Measurements from ENCODE around the gene CGB8.
"Not testable (repeated sequence)": the region's sequence is repeated elsewhere in the genome, so short reads cannot be mapped to it uniquely, and the experiment has no call there.

DNA sequence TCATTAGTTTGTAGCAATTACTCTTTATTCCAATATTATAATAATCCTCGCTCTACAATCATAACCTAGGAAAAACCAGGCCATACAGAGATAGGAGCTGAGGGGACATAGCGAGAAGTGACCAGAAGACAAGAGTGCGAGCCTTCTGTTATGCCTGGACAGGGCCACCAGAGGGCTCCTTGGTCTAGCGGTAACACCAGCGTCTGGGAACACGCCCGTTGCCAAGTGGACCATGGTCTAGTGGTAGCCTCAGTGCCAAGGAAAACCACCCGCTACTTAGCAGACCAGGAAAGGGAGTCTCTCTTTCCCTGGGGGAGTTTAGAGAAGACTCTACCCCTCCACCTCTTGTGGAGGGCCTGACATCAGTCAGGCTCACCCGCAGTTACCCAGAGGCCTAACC lies 26.0 kb upstream of the CGB8 start:
- TF ChIP-seq MYC (IDR thresholded peaks at IDR 0.05; ENCODE audit: low read depth, low read length); POLR2A (IDR thresholded peaks at IDR 0.05; ENCODE audit: extremely low read depth, insufficient read length): not testable (repeated sequence)
- TF ChIP-seq, protein P1, sequence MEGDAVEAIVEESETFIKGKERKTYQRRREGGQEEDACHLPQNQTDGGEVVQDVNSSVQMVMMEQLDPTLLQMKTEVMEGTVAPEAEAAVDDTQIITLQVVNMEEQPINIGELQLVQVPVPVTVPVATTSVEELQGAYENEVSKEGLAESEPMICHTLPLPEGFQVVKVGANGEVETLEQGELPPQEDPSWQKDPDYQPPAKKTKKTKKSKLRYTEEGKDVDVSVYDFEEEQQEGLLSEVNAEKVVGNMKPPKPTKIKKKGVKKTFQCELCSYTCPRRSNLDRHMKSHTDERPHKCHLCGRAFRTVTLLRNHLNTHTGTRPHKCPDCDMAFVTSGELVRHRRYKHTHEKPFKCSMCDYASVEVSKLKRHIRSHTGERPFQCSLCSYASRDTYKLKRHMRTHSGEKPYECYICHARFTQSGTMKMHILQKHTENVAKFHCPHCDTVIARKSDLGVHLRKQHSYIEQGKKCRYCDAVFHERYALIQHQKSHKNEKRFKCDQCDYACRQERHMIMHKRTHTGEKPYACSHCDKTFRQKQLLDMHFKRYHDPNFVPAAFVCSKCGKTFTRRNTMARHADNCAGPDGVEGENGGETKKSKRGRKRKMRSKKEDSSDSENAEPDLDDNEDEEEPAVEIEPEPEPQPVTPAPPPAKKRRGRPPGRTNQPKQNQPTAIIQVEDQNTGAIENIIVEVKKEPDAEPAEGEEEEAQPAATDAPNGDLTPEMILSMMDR (IDR thresholded peaks at IDR 0.05; ENCODE audit: low read depth, low read length) = peak; percentile 46
- TF ChIP-seq, protein P2, sequence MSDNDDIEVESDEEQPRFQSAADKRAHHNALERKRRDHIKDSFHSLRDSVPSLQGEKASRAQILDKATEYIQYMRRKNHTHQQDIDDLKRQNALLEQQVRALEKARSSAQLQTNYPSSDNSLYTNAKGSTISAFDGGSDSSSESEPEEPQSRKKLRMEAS (IDR thresholded peaks at IDR 0.05; ENCODE audit: low read depth, low read length) = not testable (repeated sequence)
